Activated B cell treated with CpG ODN at 0.5 μM for 24 hours (primary cell): ENCODE data around the gene PARVA. TPM values are rescaled to one million over a fixed set of nuclear protein-coding genes. Genes with fewer than 3 reads are reported as not detected.

Source experiments
- ATAC-seq: fragments of 200-7000 bp; cut with Tn5 transposase; one replicate; pipeline ENCODE4 v1.10.0; 2021; ENCODE audit warnings: low read depth, mild to moderate bottlenecking, moderate library complexity
- CTCF ChIA-PET: fragments of 350-600 bp; sonication (Branson Sonifier 250); formaldehyde crosslinking; loops from one replicate; lab custom pipeline; 2021; ENCODE audit warnings: antibody characterized with exemption; lab: Charles Lee
- POLR2A ChIA-PET: fragments of 350-600 bp; sonication (Branson Sonifier 250); formaldehyde crosslinking; loops from one replicate; lab custom pipeline; 2021; ENCODE audit warnings: antibody characterized with exemption; lab: Charles Lee
- DNase-seq: peaks from one replicate; pipeline ENCODE4 v3.0.0; 2022
- H3K27ac Mint-ChIP-seq: one replicate; pipeline ENCODE4 v1.8.0; 2020; ENCODE audit warnings: mixed read lengths
- H3K27me3 Mint-ChIP-seq: one replicate; pipeline ENCODE4 v1.8.0; 2021; ENCODE audit warnings: mixed read lengths
- H3K36me3 Mint-ChIP-seq: one replicate; pipeline ENCODE4 v1.8.0; 2021; ENCODE audit warnings: low read depth, mixed read lengths
- H3K4me1 Mint-ChIP-seq: one replicate; pipeline ENCODE4 v1.8.0; 2021; ENCODE audit warnings: mixed read lengths
- H3K4me3 Mint-ChIP-seq: one replicate; pipeline ENCODE4 v1.8.0; 2020; ENCODE audit warnings: mild to moderate bottlenecking, mixed read lengths
- H3K9me3 Mint-ChIP-seq: one replicate; pipeline ENCODE4 v1.8.0; 2020; ENCODE audit warnings: mixed read lengths
- intact Hi-C: fragments of 100-400 bp; cut with micrococcal nuclease; formaldehyde crosslinking; loops from one replicate; pipeline ENCODE4 v1.15.1; 2024
- total RNA-seq: library from RNA; stranded (reverse); gene quantifications from 2 replicates; pipeline ENCODE4 v1.2.3, GENCODE V29; 2022
- TF ChIP-seq, protein P1 (sequence below): fragments of 200-600 bp; IDR thresholded peaks from one replicate; pipeline ENCODE4 v1.8.0; 2022; ENCODE audit warnings: antibody characterized with exemption, mild to moderate bottlenecking

The PARVA gene
- total RNA-seq, 1 donor from 2014 or later, result not detected

DNA sequence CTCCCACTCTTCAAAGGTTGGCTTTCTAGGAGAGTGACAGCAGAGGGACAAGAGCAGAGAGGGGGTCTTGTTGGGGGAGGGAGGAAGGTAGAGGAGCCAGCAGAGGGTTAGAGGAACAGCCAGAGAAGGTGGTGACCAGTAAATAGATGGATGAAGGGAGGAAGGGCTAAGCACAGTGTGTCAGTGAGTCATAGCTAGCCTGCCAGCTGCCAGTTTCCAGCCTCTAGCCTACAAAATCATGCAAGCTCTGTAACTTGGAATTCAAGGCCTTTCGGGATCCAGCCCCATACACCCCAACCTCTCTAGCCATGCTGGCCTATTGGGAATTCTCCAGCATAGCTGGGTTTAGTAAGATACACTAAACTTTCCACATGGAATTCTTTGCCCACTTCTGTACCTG lies 149.4 kb downstream of the PARVA start:
- intact Hi-C loops, result no loop called here
- no peak overlapping the region for H3K27ac Mint-ChIP-seq
- no peaks in the 10 kb centered on the region for H3K4me1 Mint-ChIP-seq
- CTCF ChIA-PET, result no interaction called here
- POLR2A ChIA-PET, result no interaction called here
- TF ChIP-seq, protein P1, sequence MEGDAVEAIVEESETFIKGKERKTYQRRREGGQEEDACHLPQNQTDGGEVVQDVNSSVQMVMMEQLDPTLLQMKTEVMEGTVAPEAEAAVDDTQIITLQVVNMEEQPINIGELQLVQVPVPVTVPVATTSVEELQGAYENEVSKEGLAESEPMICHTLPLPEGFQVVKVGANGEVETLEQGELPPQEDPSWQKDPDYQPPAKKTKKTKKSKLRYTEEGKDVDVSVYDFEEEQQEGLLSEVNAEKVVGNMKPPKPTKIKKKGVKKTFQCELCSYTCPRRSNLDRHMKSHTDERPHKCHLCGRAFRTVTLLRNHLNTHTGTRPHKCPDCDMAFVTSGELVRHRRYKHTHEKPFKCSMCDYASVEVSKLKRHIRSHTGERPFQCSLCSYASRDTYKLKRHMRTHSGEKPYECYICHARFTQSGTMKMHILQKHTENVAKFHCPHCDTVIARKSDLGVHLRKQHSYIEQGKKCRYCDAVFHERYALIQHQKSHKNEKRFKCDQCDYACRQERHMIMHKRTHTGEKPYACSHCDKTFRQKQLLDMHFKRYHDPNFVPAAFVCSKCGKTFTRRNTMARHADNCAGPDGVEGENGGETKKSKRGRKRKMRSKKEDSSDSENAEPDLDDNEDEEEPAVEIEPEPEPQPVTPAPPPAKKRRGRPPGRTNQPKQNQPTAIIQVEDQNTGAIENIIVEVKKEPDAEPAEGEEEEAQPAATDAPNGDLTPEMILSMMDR, result no peak
- H3K36me3 Mint-ChIP-seq, result no peaks in the 10 kb centered on the region
- H3K4me3 Mint-ChIP-seq, result no peak overlapping the region
- H3K9me3 Mint-ChIP-seq, result no peaks in the 10 kb centered on the region
- DNase-seq, result no peak
- no peaks in the 10 kb centered on the region for H3K27me3 Mint-ChIP-seq
- ATAC-seq, result no peak

DNA sequence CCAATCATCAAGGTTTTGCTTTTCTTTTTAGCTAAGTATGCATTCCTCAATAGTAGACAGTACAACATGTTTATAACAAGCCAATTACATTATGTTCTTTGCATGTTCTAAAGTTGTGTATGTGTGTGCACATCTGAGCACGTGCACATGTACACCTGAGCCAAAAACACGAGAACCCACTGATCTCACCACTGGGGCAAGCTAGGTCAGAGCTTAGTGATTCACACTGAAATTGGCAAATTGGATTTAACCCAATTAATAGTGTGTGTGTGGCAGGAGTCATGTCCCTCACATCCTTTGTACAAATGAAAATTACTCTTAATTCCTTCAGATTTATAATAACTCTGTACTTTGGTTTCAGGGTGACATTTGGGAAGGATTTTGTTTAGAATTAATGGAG lies 151.1 kb downstream of the PARVA start:
- H3K4me3 Mint-ChIP-seq, result no peak overlapping the region
- H3K4me1 Mint-ChIP-seq, result no peaks in the 10 kb centered on the region
- no peaks in the 10 kb centered on the region for H3K9me3 Mint-ChIP-seq
- no peaks in the 10 kb centered on the region for H3K27me3 Mint-ChIP-seq
- ATAC-seq, result no peak
- TF ChIP-seq, protein P1, result no peak
- DNase-seq, result no peak
- H3K36me3 Mint-ChIP-seq, result no peaks in the 10 kb centered on the region
- intact Hi-C loops, result no loop called here
- ChIA-PET POLR2A (no interaction called here), CTCF (no interaction called here)
- no peak overlapping the region for H3K27ac Mint-ChIP-seq

DNA sequence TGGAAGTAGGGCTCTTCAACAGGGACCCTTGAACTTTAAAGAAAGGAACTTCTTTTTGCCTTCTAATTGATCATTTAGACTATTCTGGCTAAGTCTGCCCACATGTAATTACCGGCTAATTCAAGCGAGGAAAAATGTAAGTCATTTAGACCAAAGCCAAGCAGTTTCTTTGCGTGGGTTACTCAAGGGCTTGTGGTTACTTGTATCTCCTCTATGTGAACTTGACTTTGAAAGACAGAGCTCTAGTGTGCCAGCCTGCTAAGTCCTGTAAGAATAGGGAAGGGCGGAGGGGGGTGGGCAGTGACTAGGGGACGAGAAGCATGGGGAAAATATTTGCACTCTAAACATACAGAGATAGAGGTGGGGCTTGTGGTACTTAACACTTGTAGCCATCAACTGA lies 151.7 kb downstream of the PARVA start:
- DNase-seq (no peak), ATAC-seq (no peak)
- TF ChIP-seq, protein P1, result no peak
- no peaks in the 10 kb centered on the region for H3K4me1 Mint-ChIP-seq
- no peaks in the 10 kb centered on the region for H3K9me3 Mint-ChIP-seq
- H3K36me3 Mint-ChIP-seq, result no peaks in the 10 kb centered on the region
- H3K27ac Mint-ChIP-seq, result no peak overlapping the region
- ChIA-PET POLR2A (no interaction called here), CTCF (no interaction called here)
- H3K4me3 Mint-ChIP-seq, result no peak overlapping the region
- intact Hi-C loops, result no loop called here
- no peaks in the 10 kb centered on the region for H3K27me3 Mint-ChIP-seq

DNA sequence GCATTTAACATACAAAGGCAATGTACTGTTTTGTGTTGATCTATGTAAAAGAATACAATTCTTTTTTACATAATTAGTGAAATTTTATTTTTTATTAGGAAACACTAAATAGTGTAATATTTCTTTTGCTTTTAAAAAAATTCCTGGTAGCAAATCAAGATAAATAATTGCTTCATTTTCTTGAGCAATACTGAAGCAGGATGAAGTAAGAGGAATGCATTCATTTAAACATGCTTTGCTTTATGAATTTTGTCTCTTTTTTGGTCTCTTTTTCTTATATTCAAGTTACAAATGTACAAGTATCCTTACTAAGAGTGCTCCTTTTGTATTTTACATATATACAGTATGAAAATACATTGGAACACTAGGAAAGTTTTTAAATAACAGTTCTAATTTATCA lies 152.4 kb downstream of the PARVA start:
- no peaks in the 10 kb centered on the region for H3K36me3 Mint-ChIP-seq
- H3K4me3 Mint-ChIP-seq, result no peak overlapping the region
- no peaks in the 10 kb centered on the region for H3K27me3 Mint-ChIP-seq

DNA sequence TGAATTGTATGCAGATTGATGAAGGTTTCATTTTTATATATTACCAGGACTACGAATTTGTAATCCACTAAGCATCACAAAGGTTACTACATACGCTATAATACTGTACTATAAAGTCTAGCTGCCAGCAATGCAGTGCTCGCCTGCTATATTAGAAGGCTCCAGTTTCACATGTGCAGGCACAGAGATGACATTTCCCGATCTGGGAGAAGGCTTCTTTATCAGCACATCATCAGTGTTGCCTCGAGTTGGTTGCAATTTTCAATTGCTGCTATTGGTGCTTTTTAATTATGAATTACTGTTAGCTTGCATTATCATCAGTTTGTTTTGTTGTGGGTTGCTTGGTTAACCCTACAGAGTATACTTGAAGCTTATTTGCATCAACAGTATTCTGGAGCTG lies 153.6 kb downstream of the PARVA start:
- ATAC-seq (no peak), DNase-seq (no peak)
- H3K4me1 Mint-ChIP-seq, result no peaks in the 10 kb centered on the region
- no peak overlapping the region for H3K27ac Mint-ChIP-seq
- intact Hi-C loops, result no loop called here
- CTCF ChIA-PET, result no interaction called here
- H3K27me3 Mint-ChIP-seq, result no peaks in the 10 kb centered on the region
- POLR2A ChIA-PET, result no interaction called here
- TF ChIP-seq, protein P1, result no peak
- H3K4me3 Mint-ChIP-seq, result no peak overlapping the region
- no peaks in the 10 kb centered on the region for H3K9me3 Mint-ChIP-seq
- no peaks in the 10 kb centered on the region for H3K36me3 Mint-ChIP-seq

More for the DNA sequence above, 152.4 kb downstream of the PARVA start:
- no peak overlapping the region for H3K27ac Mint-ChIP-seq
- no peaks in the 10 kb centered on the region for H3K4me1 Mint-ChIP-seq
- CTCF ChIA-PET, result no interaction called here
- ATAC-seq, result no peak
- no peaks in the 10 kb centered on the region for H3K9me3 Mint-ChIP-seq
- intact Hi-C loops, result no loop called here
- TF ChIP-seq, protein P1, result no peak
- POLR2A ChIA-PET, result no interaction called here
- DNase-seq, result no peak
